Measurements from ENCODE around the gene SYNE1. TPM values are rescaled to one million over a fixed set of nuclear protein-coding genes. Genes with fewer than 3 reads are reported as not detected.

Gene SYNE1
- total RNA-seq, 1 experiment from 2014 or later: 3.0 TPM

DNA sequence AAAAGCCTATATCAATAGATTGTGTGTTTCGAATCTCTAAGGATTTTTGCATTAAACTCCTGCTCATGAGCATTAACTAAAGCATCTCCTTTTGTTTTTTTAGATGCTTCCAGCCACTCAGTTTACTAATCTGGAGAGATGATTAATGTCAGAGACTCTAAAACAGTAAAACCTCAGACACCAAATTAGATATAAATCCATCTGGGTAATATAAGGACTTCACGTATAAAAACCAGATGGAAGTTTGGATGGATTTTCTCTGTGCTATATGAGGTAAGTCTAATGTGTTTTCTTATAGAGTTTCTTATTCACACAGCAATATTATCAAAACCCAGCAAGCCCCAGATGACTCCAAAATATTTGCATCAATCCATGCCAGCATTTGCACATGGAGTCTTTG lies 137.2 kb downstream of the SYNE1 start:
- Histone ChIP-seq H4K91ac (ENCODE audit: insufficient read length, low read depth, low read length) (no peak overlapping the region), H4K8ac (replicated peaks; ENCODE audit: insufficient read length, low read depth, low read length) (no peak overlapping the region), H3K9me3 (ENCODE audit: control insufficient read depth, low read depth, low read length) (no peaks in the 10 kb centered on the region), H3K23ac (ENCODE audit: insufficient read length, low read depth, low read length) (no peak overlapping the region), H2BK12ac (ENCODE audit: insufficient read length, low read depth, low read length) (no peak overlapping the region), H3K4ac (ENCODE audit: low read depth, low read length) (no peak overlapping the region), H2BK5ac (ENCODE audit: insufficient read length, low read length) (no peak overlapping the region), H2BK120ac (ENCODE audit: low read depth, low read length, poor library complexity, severe bottlenecking) (no peak overlapping the region), H3K27me3 (ENCODE audit: insufficient read depth, low read length) (no peaks in the 10 kb centered on the region), H4K20me1 (ENCODE audit: control insufficient read depth, insufficient read depth, insufficient read length) (no peaks in the 10 kb centered on the region), H3K18ac (ENCODE audit: insufficient read length, low read depth, low read length) (no peak overlapping the region), H4K5ac (ENCODE audit: insufficient read length, low read depth, low read length) (no peak overlapping the region), H3K14ac (ENCODE audit: insufficient read depth, low read length) (no peak overlapping the region), H3K4me1 (ENCODE audit: insufficient read depth, low read length) (peaks cover 3% of the 10 kb centered on the region; the same call in 1 of the 2 replicates), H2AK5ac (ENCODE audit: insufficient read length, low read length) (no peak overlapping the region), H2BK15ac (ENCODE audit: low read depth, low read length) (no peak overlapping the region), H2BK20ac (ENCODE audit: low read depth, low read length, poor library complexity, severe bottlenecking) (no peak overlapping the region), H3K9ac (ENCODE audit: extremely low read depth, insufficient read length, low read length) (no peak overlapping the region), H2AFZ (ENCODE audit: low read length) (no peak overlapping the region), H3K79me2 (ENCODE audit: insufficient read depth, low read length) (no peaks in the 10 kb centered on the region), H3T11ph (ENCODE audit: low read length) (no peak overlapping the region), H3K4me2 (ENCODE audit: insufficient read depth, insufficient read length, low read length) (no peak overlapping the region), H3K27ac (ENCODE audit: insufficient read length, low read depth, low read length) (no peak overlapping the region), H3K23me2 (ENCODE audit: insufficient read length, low read depth, low read length, poor library complexity, severe bottlenecking) (no peaks in the 10 kb centered on the region), H3K79me1 (ENCODE audit: insufficient read depth, low read depth, low read length, poor library complexity, severe bottlenecking) (no peaks in the 10 kb centered on the region), H3K56ac (ENCODE audit: insufficient read length, low read depth, low read length) (no peak overlapping the region)
- WGBS (ENCODE audit: extremely low coverage, insufficient read length, low lambda C conversion rate): no CpG with 5 or more reads among the region's 2 CpGs
- H3K27me3 Mint-ChIP-seq (ENCODE audit: low read depth): no peaks in the 10 kb centered on the region
- H3K4me1 Mint-ChIP-seq: peaks cover 5 to 8% of the 10 kb centered on the region in 2 experiments
- H3K36me3 Mint-ChIP-seq (ENCODE audit: insufficient read depth in 1 of 3, low read depth in 3 of 3): no peaks in the 10 kb centered on the region
- DNase-seq: no peak
- no peak overlapping the region for H3K4me3 Mint-ChIP-seq
- TF ChIP-seq, protein P1, sequence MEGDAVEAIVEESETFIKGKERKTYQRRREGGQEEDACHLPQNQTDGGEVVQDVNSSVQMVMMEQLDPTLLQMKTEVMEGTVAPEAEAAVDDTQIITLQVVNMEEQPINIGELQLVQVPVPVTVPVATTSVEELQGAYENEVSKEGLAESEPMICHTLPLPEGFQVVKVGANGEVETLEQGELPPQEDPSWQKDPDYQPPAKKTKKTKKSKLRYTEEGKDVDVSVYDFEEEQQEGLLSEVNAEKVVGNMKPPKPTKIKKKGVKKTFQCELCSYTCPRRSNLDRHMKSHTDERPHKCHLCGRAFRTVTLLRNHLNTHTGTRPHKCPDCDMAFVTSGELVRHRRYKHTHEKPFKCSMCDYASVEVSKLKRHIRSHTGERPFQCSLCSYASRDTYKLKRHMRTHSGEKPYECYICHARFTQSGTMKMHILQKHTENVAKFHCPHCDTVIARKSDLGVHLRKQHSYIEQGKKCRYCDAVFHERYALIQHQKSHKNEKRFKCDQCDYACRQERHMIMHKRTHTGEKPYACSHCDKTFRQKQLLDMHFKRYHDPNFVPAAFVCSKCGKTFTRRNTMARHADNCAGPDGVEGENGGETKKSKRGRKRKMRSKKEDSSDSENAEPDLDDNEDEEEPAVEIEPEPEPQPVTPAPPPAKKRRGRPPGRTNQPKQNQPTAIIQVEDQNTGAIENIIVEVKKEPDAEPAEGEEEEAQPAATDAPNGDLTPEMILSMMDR (conservative IDR thresholded peaks at IDR 0.05): no peak
- H3K9me3 Mint-ChIP-seq: no peaks in the 10 kb centered on the region
- no peak overlapping the region for H3K27ac Mint-ChIP-seq
